Activated T-cell treated with anti-CD3 and anti-CD28 coated beads, Interleukin-2, amount 50 U/mL, for 72 hours (primary cell): Measurements from ENCODE around the gene TRDN. TPM values are rescaled to one million over a fixed set of nuclear protein-coding genes. Genes with fewer than 3 reads are reported as not detected.

Experiments
- ATAC-seq, 2 donors: fragments of 150-1000 bp; cut with Tn5 transposase; replicated peaks in 1 of 2; 2 replicates each; pipeline ENCODE4 v1.10.0; 2021; ENCODE audit warnings: moderate library complexity in 2 of 2, mild to moderate bottlenecking in 1 of 2
- DNase-seq, 2 donors: peaks; one replicate each; pipeline ENCODE4 v3.0.0; 2021 to 2022; ENCODE audit warnings: mixed read lengths in 1 of 2
- H3K27ac Mint-ChIP-seq: one replicate; pipeline ENCODE4 v1.8.0; 2022; ENCODE audit warnings: mild to moderate bottlenecking, moderate library complexity, mixed read lengths
- H3K27me3 Mint-ChIP-seq: one replicate; pipeline ENCODE4 v1.8.0; 2022; ENCODE audit warnings: low read depth, mixed read lengths
- H3K36me3 Mint-ChIP-seq, 2 donors: one replicate each; pipeline ENCODE4 v1.8.0; 2022; ENCODE audit warnings: mixed read lengths in 2 of 2, mild to moderate bottlenecking in 1 of 2; ENCODE audit not compliant: insufficient read depth in 2 of 2
- H3K4me1 Mint-ChIP-seq: one replicate; pipeline ENCODE4 v1.8.0; 2022; ENCODE audit warnings: low read depth, mixed read lengths
- H3K4me3 Mint-ChIP-seq, 2 donors: one replicate each; pipeline ENCODE4 v1.8.0; 2022; ENCODE audit warnings: mild to moderate bottlenecking in 2 of 2, mixed read lengths in 2 of 2, moderate library complexity in 2 of 2
- H3K9me3 Mint-ChIP-seq, 2 donors: one replicate each; pipeline ENCODE4 v1.8.0; 2022; ENCODE audit warnings: mixed read lengths in 2 of 2
- total RNA-seq, 2 donors: library from RNA; stranded (reverse); gene quantifications; one replicate each; pipeline ENCODE4 v1.2.3, GENCODE V29; 2022

The TRDN gene
- total RNA-seq, result not detected

DNA sequence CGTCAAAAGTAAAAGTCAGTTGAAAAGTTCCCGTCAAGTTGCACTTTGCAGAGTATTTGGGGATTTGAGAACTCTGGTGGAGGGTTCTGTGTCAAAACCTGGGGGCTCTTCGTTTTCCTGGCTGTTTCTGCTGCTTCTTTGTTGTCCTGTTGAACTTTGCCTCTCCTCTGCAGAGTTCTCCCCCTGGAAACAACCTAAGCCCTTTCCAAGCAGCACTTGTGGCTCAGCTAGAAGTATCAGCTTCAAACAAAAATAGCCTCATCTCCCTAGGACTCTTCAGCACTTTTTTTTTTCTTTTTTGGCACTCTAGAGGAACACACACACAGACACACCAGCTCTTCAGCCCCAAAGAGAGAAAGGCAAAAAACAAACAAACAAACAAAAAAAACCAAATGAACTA, at the start of gene TRDN:
Gene TRDN (minus strand): TSS at position 169 of the 400 bp plus-strand sequence. CDS start 175 bp downstream, outside the sequence.
- Mint-ChIP-seq H3K27ac (no peak within 1 kb of the TSS), H3K4me1 (no peaks in the 10 kb centered on the region), H3K36me3 (no peaks in the 10 kb centered on the region), H3K9me3 (peaks cover 0 to 3% of the 10 kb centered on the region in 2 donors), H3K4me3 (no peak within 1 kb of the TSS), H3K27me3 (no peaks in the 10 kb centered on the region)
- DNase-seq, result no peak
- ATAC-seq, result no peak

GRCh38 chr6:123681957-123682462, 45.3 kb upstream of the TRDN start:
- no peak overlapping the region for H3K27ac Mint-ChIP-seq
- no peaks in the 10 kb centered on the region for H3K36me3 Mint-ChIP-seq
- ATAC-seq (no peak), DNase-seq (no peak)
- H3K27me3 Mint-ChIP-seq, result no peaks in the 10 kb centered on the region
- H3K4me1 Mint-ChIP-seq, result no peaks in the 10 kb centered on the region
- H3K4me3 Mint-ChIP-seq, result no peak overlapping the region
- peaks cover 0 to 4% of the 10 kb centered on the region in 2 donors for H3K9me3 Mint-ChIP-seq

GRCh38 chr6:123677897-123678296, 41.1 kb upstream of the TRDN start:
- Mint-ChIP-seq H3K27ac (no peak overlapping the region), H3K4me3 (no peak overlapping the region), H3K27me3 (no peaks in the 10 kb centered on the region), H3K4me1 (no peaks in the 10 kb centered on the region), H3K9me3 (peaks cover 4 to 7% of the 10 kb centered on the region in 2 donors), H3K36me3 (no peaks in the 10 kb centered on the region)
- no peak for DNase-seq
- no peak for ATAC-seq

GRCh38 chr6:123676793-123677192, 40.0 kb upstream of the TRDN start:
- DNase-seq (no peak), ATAC-seq (no peak)
- no peaks in the 10 kb centered on the region for H3K27me3 Mint-ChIP-seq
- H3K4me3 Mint-ChIP-seq, result no peak overlapping the region
- no peaks in the 10 kb centered on the region for H3K36me3 Mint-ChIP-seq
- peaks cover 4 to 7% of the 10 kb centered on the region in 2 donors for H3K9me3 Mint-ChIP-seq
- H3K4me1 Mint-ChIP-seq, result no peaks in the 10 kb centered on the region
- H3K27ac Mint-ChIP-seq, result no peak overlapping the region

- no peak overlapping the region for H3K27ac Mint-ChIP-seq
- DNase-seq (no peak), ATAC-seq (no peak)
- H3K4me1 Mint-ChIP-seq, result no peaks in the 10 kb centered on the region
- H3K9me3 Mint-ChIP-seq, result peaks cover 0 to 4% of the 10 kb centered on the region in 2 donors
- H3K36me3 Mint-ChIP-seq, result no peaks in the 10 kb centered on the region
- H3K27me3 Mint-ChIP-seq, result no peaks in the 10 kb centered on the region
- no peak overlapping the region for H3K4me3 Mint-ChIP-seq
Observed at GRCh38 chr6:123668965-123669591, 32.3 kb upstream of the TRDN start.

- Mint-ChIP-seq H3K9me3 (no peaks in the 10 kb centered on the region), H3K36me3 (no peaks in the 10 kb centered on the region), H3K27ac (no peak overlapping the region), H3K4me3 (no peak overlapping the region), H3K27me3 (no peaks in the 10 kb centered on the region), H3K4me1 (no peaks in the 10 kb centered on the region)
- ATAC-seq (no peak), DNase-seq (no peak)
Observed at GRCh38 chr6:123668063-123668462, 31.3 kb upstream of the TRDN start.

- Mint-ChIP-seq H3K27ac (no peak overlapping the region), H3K27me3 (no peaks in the 10 kb centered on the region), H3K4me1 (no peaks in the 10 kb centered on the region), H3K36me3 (no peaks in the 10 kb centered on the region), H3K9me3 (peaks cover 0 to 2% of the 10 kb centered on the region in 2 donors), H3K4me3 (no peak overlapping the region)
- no peak for ATAC-seq
- DNase-seq, result no peak
Observed at GRCh38 chr6:123663436-123663835, 26.7 kb upstream of the TRDN start.

DNA sequence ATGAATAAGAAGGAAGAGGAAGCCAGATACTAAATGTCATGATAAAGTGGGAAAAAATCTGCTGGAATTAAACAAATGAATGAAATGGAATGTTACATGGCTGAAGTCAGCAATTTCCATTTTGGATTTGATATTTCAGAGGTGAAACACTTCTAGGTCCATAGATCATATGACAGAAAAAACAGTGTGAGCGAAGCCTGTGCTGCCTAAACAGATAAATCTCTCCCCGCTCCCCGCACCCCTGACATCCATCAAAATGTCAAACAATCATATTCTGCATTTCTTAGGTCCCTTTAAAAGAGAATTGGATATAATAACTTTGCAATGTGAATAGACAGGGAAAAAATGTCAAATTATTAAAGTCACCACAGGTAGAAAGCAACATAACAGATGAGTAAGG, 26.0 kb upstream of the TRDN start:
- Mint-ChIP-seq H3K27me3 (no peaks in the 10 kb centered on the region), H3K36me3 (no peaks in the 10 kb centered on the region), H3K27ac (no peak overlapping the region), H3K4me3 (no peak overlapping the region), H3K4me1 (no peaks in the 10 kb centered on the region), H3K9me3 (peaks cover 0 to 2% of the 10 kb centered on the region in 2 donors)
- ATAC-seq (no peak), DNase-seq (no peak)

DNA sequence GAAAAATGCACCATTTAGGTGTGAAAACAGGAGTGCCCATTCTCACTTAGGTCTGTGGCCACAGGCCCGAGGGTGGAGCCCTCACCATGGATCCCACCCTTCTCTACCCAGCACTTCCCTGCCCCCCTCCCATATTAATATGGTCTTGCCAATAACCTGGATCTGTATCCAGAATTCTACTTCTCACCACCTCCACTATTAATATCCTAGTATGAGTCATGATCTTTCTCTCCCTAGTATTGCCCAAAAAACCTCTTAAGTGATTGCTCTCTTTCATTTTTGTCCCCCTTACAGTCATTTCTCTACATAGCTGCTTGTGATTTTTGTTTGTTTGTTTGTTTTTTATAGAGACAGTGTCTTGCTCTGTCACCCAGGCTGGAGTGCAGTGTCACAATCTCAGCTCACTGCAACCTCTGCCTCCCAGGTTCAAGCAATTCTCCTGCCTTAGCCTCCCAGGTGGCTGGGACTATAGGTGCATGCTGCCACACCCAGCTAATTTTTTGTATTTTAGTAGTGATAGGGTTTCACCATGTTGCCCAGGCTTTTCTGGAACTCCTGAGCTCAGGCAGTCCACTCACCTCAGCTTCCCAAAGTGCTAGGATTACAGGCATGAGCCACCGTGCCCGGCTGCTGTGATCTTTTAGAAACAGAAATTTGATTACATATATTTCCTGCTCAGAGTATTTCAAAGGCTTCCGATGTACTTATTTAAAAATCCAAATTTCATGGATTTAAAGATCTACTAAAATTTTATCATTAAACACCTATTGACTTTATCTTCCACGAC, 24.5 kb upstream of the TRDN start:
- Mint-ChIP-seq H3K4me1 (no peaks in the 10 kb centered on the region), H3K4me3 (no peak overlapping the region), H3K27ac (no peak overlapping the region), H3K36me3 (no peaks in the 10 kb centered on the region), H3K9me3 (peaks cover 0 to 2% of the 10 kb centered on the region in 2 donors), H3K27me3 (no peaks in the 10 kb centered on the region)
- DNase-seq (no peak), ATAC-seq (no peak)

DNA sequence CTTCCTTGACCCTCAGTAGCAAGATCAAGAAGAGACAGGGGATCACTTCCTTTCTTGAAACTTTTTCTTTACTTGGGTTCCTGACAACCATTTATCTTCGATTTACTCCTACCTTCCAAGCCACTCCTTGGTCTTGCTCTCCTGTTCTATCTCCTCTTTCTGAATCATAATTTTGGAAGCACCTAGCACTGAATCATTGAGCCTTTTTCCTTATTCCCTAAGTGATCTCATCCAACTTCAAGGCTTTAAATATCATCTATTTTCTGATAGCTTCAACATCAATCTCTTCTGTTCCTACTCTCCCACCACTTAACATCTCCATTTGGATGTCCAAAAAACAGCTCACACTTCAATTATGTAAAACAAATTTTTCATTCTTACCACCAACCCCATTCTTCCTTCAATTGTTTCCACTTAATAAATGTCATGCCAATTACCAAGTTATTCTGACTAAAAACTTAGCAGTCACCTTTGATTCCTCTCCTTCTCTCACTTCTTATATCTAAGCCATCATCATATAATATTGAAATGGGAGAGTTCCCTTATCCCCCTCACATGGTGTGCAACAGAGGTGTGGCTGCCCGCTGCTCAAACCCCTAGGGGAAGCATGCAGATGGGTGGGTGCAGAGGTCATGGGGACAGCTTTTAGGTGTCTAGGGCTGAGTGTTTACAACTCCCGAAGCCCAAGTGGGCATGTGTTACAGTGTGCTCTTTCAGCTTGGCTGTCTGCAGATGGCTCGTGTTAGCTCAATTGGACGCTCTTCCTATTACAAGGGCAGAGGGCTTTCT, 23.4 kb upstream of the TRDN start:
- Mint-ChIP-seq H3K9me3 (peaks cover 0 to 2% of the 10 kb centered on the region in 2 donors), H3K36me3 (no peaks in the 10 kb centered on the region), H3K27me3 (no peaks in the 10 kb centered on the region), H3K27ac (no peak overlapping the region), H3K4me1 (no peaks in the 10 kb centered on the region), H3K4me3 (no peak overlapping the region)
- ATAC-seq (no peak), DNase-seq (no peak)

DNA sequence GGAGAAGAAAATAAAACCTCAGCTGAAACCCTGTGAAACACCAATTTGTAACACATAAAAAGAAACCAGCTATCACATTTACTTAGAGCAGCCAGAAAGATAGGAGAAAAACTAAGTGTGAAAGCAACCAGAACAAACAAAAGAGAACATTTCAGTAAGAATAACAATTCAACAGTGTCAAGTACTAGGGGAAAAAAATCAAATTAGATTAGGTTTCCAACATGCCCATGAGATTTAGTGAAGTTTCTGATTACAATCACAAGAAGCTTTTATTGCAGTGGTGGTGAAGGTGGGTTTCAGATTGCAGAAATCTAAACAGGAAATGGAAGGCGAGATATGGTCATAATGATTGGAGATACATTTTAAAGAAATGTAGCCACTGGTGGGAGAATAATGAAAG, 22.1 kb upstream of the TRDN start:
- ATAC-seq, result no peak
- Mint-ChIP-seq H3K4me1 (no peaks in the 10 kb centered on the region), H3K9me3 (peaks cover 0 to 2% of the 10 kb centered on the region in 2 donors), H3K27ac (no peak overlapping the region), H3K27me3 (no peaks in the 10 kb centered on the region), H3K36me3 (no peaks in the 10 kb centered on the region), H3K4me3 (no peak overlapping the region)
- no peak for DNase-seq

- Mint-ChIP-seq H3K4me1 (no peaks in the 10 kb centered on the region), H3K36me3 (no peaks in the 10 kb centered on the region), H3K27ac (peak overlapping the region; percentile 49), H3K27me3 (no peaks in the 10 kb centered on the region), H3K4me3 (peak overlapping the region; percentile 5 to 80), H3K9me3 (peaks cover 0 to 2% of the 10 kb centered on the region in 2 donors)
- ATAC-seq (no peak), DNase-seq (no peak)
Observed at GRCh38 chr6:123655521-123656306, 19.0 kb upstream of the TRDN start.
